HG03095 (cell line): ENCODE measurements around the gene TESK2.
A peak's percentile ranks its signal among the peaks of the same experiment; 100 is the strongest.
"Not testable (repeated sequence)": the region's sequence is repeated elsewhere in the genome, so short reads cannot be mapped to it uniquely, and the experiment has no call there.

ENCODE experiments used
- ATAC-seq: cut with Tn5 transposase; IDR thresholded peaks from one replicate; pipeline ENCODE4 v1.9.1; 2021; ENCODE audit warnings: moderate library complexity; ENCODE audit not compliant: unreplicated experiment

Gene TESK2

DNA sequence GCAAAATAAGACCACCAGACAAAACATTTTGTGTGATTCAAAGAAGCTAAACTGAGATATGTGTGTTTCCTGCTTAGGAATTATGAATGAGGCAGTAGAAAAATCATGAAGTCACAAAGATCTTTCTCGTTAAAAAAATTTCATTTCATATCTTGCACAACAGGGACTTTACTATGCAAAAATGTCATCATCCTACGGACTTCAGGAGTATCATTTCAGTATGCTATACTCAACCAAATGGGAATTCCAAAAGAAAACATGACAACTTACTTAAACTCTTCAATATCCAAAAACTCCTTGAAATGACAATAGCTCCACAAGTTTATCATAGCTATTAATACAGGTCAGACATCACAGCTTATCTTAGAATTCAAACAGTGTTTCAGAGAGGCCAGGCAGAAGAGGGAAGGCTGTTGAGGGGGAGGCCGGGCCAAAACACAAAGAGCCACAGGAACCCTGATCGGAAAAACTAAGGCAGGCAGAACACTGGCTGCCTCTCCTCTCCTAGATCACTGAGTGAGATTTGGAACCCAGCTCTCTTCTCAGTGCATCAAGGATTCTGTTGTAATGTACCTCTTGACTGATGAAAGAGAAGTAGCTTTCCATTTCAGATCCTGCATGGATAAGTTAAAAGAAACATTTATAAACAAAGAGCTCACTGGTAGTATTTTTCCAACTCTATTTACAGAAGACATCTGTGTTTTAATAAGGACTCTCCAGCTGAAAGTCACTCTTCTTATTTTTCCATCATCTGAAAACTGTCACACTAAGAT is 66.9 kb downstream of the TESK2 start:
- ATAC-seq = no peak

DNA sequence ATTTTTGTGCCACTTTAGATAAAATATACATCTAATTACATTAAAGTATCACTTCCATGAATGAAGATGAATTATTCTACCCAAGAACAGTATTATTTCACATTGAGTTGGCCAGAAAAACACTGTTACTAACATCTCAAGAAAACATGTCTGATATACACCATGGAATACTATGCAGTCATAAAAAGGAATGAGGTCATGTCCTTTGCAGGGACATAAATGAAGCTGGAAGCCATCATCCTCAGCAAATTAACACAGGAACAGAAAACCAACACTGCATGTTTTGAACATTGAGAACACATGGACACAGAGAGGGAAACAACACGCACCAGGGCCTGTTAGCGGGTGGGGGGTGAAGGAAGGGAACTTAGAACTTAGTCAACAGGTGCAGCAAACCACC is 69.0 kb downstream of the TESK2 start:
- no peak for ATAC-seq

DNA sequence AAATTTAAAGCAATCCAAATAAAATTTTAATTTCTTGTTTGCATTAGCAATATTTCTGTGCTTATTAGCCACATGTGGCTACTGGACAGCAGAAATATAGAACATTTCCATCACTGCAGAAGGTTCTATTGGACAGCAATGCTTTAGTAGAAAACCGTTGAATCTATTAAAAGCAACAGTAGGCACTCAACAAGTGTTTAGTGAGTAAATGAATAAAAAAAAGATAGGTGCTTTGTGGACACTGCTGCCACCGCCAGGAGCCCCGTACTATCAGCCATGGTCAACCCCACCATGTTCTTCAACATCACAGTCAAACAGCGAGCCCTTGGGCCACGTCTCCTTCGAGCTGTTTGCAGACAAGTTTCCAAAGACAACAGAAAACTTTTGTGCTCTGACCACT is 76.2 kb downstream of the TESK2 start:
- ATAC-seq = no peak

DNA sequence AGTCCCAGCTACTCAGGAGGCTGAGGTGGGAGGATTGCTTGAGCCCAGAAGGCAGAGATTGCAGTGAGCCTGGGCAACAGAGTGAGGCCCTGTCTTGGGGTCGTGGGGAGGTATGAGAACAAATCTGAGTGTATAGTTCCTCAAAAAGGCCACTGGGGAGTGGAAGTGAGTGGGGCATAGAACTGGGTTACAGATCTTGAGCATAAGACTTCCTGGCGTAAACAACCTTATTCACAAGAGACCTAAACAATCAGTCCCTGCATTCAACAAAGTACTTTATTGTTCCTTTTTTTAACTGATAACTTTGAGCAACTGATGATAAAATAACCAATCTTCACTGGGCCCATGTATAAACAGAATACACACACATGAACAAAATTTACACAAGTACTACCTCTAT is 78.1 kb downstream of the TESK2 start:
- no peak for ATAC-seq

DNA sequence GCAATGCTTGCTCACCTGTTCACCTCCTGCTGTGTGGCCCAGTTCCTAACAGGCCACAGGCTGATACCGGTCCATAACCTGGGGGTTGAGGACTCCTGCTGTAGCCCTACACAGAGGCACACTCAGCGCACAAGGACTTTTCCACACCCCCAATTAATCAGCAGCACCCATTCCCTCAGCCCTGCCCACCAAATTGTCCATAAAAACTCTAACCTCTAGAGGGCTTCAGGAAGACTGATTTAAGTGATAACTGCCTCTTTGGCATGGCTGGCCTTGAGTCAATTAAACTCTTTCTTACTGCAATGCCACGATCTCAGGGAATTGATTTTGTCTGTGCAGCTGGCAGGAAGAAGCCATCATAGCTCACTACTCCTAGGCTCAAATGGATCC is 79.5 kb downstream of the TESK2 start:
- no peak for ATAC-seq

DNA sequence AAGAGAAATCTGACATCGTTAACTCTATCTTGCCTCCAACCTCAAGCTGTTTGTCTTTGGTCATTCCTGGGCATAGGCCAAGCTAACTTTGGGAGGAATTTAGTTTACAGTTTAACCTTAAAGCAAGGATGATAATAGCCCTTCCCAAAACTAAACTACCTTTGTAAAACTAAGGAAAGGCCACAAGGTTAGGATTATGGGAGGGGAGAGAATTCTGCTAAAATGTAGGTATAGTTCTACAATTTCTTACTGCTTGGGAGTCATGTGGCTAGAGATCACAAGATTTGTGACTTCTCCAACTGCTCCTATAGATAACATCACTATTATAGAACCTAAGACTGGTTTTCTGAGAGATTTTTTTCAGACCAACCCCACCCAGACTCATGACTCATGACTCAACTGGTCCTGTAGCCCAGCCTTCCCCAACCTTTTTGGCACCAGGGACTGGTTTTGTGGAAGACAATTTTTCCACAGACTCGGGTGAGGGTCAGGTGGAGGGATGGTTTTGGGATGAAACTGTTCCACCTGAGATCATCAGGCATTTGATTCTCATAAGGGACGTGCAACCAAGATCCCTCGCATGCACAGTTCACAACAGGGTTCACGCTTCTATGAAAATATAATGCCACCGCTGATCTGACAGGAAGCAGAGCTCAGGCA is 80.0 kb downstream of the TESK2 start:
- no peak for ATAC-seq

DNA sequence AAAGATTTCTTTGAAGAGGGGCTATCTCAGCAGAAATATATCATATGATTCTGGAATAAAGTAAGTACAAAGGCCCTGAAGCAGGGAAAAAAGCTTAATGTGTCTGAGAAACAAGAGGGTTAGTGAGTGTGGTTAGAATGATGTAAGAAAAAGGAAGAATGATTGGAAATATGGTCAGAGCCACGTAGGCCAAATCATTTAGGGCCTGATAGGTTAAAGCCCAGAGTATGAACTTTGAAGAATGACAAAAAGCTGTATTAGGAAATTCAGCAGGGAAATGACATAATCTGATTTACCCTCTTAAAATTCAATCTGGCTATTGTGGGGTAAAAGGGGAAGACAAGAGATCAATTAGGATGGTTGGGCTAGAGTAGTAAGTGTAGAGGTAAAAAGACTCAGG is 81.7 kb downstream of the TESK2 start:
- ATAC-seq = no peak

DNA sequence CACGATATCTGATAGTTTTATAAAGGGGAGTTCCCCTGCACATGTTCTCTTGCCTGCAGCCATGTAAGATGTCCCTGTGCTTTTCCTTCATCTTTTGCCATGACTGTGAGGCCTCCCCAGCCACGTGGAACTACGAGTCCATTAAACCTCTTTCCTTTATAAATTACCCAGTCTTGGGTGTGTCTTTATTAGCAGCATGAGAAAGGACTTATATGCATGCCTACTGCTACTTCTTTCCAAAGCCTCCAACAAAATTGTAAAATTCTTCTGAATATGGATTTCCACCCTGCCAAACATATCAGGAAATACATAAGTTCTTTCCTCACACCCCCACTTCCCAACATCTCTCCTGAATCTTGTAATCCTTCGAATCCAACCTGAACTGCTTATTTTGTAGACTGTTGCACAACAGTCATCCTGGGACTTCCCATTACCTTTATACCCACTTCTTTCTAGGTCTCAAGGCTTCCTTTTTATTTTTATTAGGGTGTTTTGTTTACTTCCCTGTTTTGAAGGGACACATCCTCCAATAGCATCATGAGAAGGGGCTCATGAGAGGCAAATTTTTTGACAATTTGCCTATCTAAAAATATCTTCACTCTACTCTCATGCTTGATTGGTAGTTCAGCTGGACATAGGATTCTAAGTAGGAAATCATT is 83.2 kb downstream of the TESK2 start:
- no peak for ATAC-seq

DNA sequence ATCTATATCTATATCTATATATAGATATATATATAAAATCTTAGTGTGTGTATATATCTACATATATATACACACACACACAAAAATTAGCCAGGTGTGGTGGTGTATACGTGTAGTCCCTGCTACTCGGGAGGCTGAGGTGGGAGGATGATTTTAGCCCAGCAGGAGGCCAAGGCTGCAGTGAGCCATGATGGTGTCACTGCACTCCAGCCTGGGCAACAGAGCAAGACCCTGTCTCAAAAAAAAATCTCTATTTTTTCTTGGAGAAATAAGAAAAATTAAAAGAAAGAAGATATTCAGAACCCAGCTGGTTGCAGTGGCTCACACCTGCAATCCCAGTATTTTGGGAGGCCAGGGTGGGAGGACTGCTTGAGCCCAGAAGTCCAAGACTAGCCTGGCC is 85.3 kb downstream of the TESK2 start:
- no peak for ATAC-seq

DNA sequence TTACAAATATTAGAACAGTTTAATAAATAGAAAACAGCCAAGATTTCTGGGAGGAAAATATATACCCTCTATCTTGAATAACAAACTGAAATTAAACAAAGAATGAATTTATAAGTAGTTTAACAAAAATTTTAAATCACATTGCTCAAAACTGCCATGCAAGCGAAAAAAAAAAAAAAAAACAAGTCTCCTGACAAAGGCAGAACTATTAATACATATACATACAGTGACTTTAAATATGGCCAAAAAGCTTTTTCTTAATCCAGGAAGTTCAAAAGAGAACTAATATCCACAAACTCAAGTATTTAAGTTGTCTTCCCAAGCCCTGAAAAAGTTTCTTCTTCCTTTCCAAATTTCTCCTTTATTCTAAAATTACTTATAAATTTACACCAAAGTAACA is 87.2 kb downstream of the TESK2 start:
- ATAC-seq = no peak

DNA sequence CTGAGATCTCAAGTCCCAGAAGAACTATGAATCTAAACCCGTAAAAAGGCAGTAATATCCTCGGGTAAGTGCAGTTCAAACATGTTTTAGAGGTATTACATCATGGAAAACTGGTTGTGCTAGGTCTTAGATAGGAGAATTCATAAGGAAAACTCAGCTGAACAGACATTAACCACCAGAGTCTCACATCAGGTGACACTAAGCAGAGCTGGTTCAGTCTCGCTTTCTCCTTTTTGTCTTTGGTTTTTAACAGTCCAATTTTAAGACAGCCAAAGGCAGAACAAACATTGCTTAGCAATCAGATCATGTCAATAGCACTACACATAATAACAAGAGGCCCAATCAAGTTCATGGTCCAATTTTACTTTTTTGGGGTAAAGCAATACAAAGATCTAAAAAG is 87.7 kb downstream of the TESK2 start:
- ATAC-seq = no peak

DNA sequence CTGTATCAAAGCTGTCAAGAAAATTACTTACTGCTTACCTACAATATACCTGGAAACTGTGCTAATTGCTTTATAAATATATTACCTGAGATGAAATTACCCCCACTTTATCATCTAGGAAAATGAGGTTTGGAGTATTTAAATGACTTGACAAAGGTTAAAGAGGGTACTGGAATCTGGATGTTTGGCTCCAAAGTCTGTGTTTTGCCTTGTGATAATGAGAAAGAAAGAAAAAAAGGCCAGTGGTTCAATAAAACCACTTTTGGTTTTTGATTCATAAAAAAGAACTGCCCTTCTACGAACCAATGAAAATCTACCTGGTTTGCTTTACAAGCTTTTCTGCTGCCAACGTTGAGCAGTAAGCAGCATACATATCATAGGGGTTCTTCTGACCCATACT is 89.4 kb downstream of the TESK2 start:
- no peak for ATAC-seq

DNA sequence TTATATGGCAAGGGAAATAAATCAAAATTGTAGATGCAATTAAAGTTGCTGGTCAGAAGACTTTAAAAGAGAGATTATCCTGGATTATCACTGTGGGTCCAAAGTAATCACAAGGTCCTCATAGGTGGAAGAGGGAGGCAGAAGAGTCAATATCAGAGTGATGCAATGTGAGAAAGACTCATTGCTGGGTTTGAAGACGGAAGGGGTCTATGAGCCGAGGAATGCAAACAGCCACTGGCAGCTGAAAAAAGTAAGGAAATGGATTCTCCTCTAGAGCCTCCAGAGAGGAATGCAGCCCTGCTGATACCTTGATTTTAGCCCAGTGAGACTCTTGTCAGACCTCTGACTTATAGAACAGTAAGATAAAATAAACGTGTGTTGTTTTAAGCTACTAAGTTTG is 90.9 kb downstream of the TESK2 start:
- ATAC-seq = no peak

DNA sequence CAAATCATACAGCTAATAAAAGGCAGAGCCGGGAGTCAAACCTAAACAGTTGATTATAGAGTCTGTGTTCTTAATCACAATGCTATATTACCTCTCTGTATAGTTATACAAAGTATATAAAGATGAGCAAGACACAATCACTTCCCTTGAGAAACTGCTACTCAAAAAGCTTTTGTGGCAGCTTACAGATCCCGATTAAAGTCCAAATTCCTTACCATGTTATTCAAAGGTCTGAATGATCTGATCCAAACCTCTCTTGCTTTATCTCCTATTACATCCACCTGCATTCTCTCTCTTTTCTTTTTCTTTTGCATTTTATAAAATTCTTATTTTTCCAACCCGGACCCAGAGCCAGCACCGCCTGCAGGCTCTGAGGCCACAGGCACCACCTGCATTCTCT is 93.7 kb downstream of the TESK2 start:
- ATAC-seq = no peak

DNA sequence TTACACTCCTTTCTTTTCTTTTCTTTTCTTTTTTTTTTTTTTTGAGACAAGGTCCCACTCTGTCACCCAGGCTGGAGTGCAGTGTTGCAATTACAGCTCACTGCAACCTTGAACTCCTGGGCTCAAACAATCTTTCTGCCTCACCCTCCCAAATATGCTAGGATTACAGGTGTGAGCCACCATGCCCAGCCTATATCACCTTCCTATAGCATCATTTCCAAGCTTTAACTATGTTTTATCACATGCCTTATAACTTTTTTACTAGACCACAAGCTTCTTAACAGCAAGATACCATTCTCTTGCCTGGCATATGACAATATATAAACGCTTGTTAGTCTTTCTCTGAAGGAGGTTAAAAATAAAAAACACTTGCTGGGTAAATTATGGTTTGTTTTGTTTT is 95.4 kb downstream of the TESK2 start:
- ATAC-seq = no peak

DNA sequence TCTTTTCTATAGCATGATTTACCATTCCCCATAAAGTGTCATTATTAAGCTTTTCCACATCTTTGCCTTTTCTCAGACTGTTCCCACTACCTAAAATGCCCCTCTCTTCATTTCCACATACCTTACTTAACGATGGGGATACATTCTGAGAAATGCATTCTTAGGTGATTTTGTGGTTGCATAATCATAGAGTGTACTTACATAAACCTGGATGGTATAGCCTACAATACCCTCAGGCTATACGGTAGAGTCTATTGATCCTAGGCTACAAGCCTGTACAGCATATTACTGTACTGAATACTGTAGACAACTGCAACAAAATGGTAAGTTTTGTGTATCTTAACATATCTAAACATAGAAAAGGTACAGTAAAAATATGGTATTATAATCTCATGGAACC is 95.9 kb downstream of the TESK2 start:
- no peak for ATAC-seq

DNA sequence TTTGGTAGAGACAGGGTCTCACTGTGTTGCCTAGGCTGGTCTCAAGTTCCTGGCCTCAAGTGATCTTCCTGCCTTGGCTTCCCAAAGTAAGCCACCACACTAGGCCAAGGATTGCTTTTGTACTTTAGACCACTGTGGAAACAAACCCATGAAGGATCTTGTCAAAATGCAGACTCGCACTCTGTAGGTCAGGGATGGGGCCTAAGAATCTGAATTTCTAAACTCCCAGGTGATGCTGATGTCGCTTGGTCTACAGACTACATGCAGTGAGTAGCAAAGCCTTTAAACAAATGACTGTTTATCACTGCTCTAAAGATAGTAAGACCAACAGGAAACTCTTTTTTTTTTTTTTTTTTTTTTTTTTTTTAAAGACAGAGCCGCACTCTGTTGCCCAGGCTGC is 96.6 kb downstream of the TESK2 start:
- ATAC-seq = peak; percentile 67

DNA sequence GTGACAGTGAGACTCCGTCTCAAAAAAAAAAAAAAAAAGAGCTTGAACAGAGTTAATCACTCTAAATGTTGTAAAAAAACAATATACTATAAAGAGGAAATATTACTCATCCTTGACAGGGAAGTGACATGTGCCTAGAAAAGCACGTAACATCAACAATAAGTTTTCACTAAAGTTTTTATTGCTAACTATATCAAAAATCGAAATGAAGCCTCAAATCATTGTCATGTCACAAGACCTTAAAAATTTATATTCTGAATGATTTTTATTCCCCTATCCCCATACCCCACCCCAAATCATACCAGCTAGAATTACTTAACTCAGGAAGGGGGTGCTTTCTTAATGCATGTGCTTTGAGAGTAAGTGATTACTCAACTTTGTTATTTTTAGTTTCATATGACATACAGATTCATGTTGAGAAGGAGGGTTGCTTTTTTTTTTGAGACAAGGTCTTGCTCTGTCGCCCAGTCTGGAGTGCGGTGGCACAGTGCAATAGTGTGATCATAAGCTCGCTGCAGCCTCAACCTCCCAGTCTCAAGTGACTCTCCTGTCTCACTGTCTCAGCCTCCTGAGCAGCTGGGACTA is 97.2 kb downstream of the TESK2 start:
- ATAC-seq = peak; percentile 64

DNA sequence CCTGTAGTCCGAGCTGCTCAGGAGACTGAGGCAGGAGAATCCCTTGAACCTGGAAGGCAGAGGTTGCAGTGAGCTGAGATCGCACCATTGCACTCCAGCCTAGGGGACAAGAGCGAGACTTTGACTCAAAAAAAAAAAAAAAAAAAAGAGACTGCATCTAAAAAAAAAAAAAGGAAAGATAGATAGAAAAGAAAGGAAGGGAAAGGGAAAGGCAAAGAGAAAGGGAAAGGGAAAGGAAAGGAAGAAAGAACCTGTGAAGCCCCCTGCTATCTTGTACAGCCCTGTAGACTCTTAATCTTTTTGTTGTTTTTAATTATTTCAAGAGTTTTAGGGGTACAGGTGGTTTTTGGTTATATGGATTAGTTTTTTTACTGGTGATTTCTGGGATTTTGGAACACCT is 104.7 kb downstream of the TESK2 start:
- no peak for ATAC-seq

DNA sequence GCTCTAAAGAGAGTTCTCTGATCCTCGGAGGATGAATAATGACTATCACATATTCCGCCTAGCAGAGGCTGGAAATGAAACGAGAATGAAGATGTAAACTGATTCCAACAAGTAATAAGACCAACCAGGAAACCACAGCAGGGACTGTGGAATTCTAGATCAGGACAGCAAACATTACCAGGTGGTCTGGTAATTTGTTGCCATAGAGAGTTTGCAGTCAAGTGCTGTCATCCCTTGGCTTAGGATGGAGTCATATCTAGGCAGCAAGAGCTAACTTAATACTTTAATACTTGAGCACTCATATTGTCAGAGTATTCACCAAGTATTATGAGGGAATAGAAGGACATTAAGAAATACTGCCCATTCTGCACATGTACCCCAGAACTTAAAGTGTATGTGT is 105.7 kb downstream of the TESK2 start:
- no peak for ATAC-seq

DNA sequence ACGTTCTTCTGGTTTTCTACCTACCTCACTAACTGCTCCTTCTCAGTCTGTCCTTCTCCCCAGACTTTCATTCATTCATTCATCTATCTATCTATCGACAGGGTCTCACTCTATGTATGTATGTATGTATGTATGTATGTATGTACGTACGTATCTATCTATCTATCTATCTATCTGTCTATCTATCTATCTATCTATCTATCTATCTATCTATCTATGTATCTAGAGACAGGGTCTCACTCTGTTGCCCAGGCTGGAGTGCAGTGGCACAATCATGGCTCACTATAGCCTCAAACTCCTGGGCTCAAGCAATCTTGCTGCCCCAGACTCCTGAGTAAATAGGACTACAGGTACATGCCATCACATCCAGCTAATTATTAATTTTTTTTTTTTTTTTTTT is 106.8 kb downstream of the TESK2 start:
- not testable (repeated sequence) for ATAC-seq

DNA sequence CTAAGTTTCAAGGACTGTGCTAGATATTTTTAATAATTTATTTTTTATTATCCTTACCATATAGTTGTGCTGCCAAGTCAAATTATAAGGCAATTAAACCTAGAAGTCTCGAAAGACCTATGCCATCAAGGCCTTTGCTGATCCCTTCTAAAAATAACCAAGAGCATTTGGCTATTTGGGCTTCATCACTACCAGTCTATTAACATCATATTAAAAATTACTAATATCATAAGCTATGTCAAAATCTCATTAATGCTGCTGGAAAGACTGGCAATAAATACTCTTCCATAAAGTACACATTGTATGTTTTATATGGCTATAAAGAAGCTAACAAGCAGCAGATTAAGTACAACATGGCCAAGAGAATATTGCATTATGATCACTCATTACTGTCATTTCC is 107.8 kb downstream of the TESK2 start:
- no peak for ATAC-seq
